ENCODE results near the gene TRIML1.
"Not testable (repeated sequence)": the region's sequence is repeated elsewhere in the genome, so short reads cannot be mapped to it uniquely, and the experiment has no call there.

Gene TRIML1

GRCh38 chr4:188154668-188155405 is 15.6 kb downstream of the TRIML1 start:
- no peak for DNase-seq (ENCODE audit: low spot score)

- no peak for DNase-seq (ENCODE audit: low spot score)
Observed at GRCh38 chr4:188158336-188158735, 19.1 kb downstream of the TRIML1 start.

GRCh38 chr4:188159513-188160226 is 20.4 kb downstream of the TRIML1 start:
- DNase-seq (ENCODE audit: low spot score), result not testable (repeated sequence)

- no peak for DNase-seq (ENCODE audit: low spot score)
Observed at GRCh38 chr4:188160406-188160805, 21.2 kb downstream of the TRIML1 start.

- DNase-seq (ENCODE audit: low spot score), result no peak
Observed at GRCh38 chr4:188161167-188161566, 21.9 kb downstream of the TRIML1 start.

GRCh38 chr4:188162698-188163097 is 23.5 kb downstream of the TRIML1 start:
- no peak for DNase-seq (ENCODE audit: low spot score)

- DNase-seq (ENCODE audit: low spot score), result no peak
Observed at GRCh38 chr4:188168726-188169373, 29.6 kb downstream of the TRIML1 start.

- no peak for DNase-seq (ENCODE audit: low spot score)
Observed at GRCh38 chr4:188171551-188171950, 32.3 kb downstream of the TRIML1 start.

- no peak for DNase-seq (ENCODE audit: low spot score)
Observed at GRCh38 chr4:188175288-188175687, 36.0 kb downstream of the TRIML1 start.

- peak; percentile 27 for DNase-seq (ENCODE audit: low spot score)
Observed at GRCh38 chr4:188177997-188178675, 38.9 kb downstream of the TRIML1 start.

- DNase-seq (ENCODE audit: low spot score), result no peak
Observed at GRCh38 chr4:188178806-188179205, 39.6 kb downstream of the TRIML1 start.

- no peak for DNase-seq (ENCODE audit: low spot score)
Observed at GRCh38 chr4:188187106-188187505, 47.9 kb downstream of the TRIML1 start.

- DNase-seq (ENCODE audit: low spot score), result no peak
Observed at GRCh38 chr4:188190461-188190860, 51.2 kb downstream of the TRIML1 start.

GRCh38 chr4:188194421-188194820 is 55.2 kb downstream of the TRIML1 start:
- no peak for DNase-seq (ENCODE audit: low spot score)

GRCh38 chr4:188195389-188195985 is 56.2 kb downstream of the TRIML1 start:
- DNase-seq (ENCODE audit: low spot score), result no peak

- no peak for DNase-seq (ENCODE audit: low spot score)
Observed at GRCh38 chr4:188196134-188196735, 57.0 kb downstream of the TRIML1 start.

Data from putamen (tissue), 1 donor.